Kasumi-1 (cell line): ENCODE results near the gene PHB1.
"Not testable (repeated sequence)": the region's sequence is repeated elsewhere in the genome, so short reads cannot be mapped to it uniquely, and the experiment has no call there.

Experiments
- DNase-seq, 2 experiments: peaks; one replicate each; lab custom pipeline; 2025; lab: John Stamatoyannopoulos, UW

The PHB1 gene

GRCh38 chr17:49439673-49440571 lies 25.2 kb upstream of the PHB1 start:
- no peak for DNase-seq

GRCh38 chr17:49439305-49439672 lies 24.6 kb upstream of the PHB1 start:
- no peak for DNase-seq

GRCh38 chr17:49438436-49439278 lies 24.0 kb upstream of the PHB1 start:
- DNase-seq, result peak in 1 of 2 experiments; percentile 24

GRCh38 chr17:49437696-49438435 lies 23.2 kb upstream of the PHB1 start:
- DNase-seq, result no peak

- DNase-seq, result no peak
These were observed 21.5 kb upstream of the PHB1 start for GRCh38 chr17:49436174-49436573.

- no peak for DNase-seq
These were observed 21.0 kb upstream of the PHB1 start for GRCh38 chr17:49435671-49436029.

GRCh38 chr17:49434821-49435670 lies 20.4 kb upstream of the PHB1 start:
- peak; percentile 55 to 66 for DNase-seq

GRCh38 chr17:49433000-49433694 lies 18.5 kb upstream of the PHB1 start:
- no peak for DNase-seq

GRCh38 chr17:49431743-49432142 lies 17.1 kb upstream of the PHB1 start:
- no peak for DNase-seq

- DNase-seq, result no peak
These were observed 10.3 kb upstream of the PHB1 start for GRCh38 chr17:49425004-49425286.

- not testable (repeated sequence) for DNase-seq
These were observed 9.8 kb upstream of the PHB1 start for GRCh38 chr17:49424276-49425003.

- no peak for DNase-seq
These were observed 8.0 kb upstream of the PHB1 start for GRCh38 chr17:49422714-49423113.

GRCh38 chr17:49419761-49420160 lies 5.1 kb upstream of the PHB1 start:
- DNase-seq, result not testable (repeated sequence)

- DNase-seq, result not testable (repeated sequence)
These were observed 4.4 kb upstream of the PHB1 start for GRCh38 chr17:49418754-49419740.

- no peak for DNase-seq
These were observed 436 bp downstream of the PHB1 start for GRCh38 chr17:49414271-49414621.

- peak; percentile 27 to 31 for DNase-seq
These were observed 5.6 kb downstream of the PHB1 start for GRCh38 chr17:49409066-49409465.

- DNase-seq, result peak; percentile 86 to 87
These were observed 6.6 kb downstream of the PHB1 start for GRCh38 chr17:49407981-49408501.

GRCh38 chr17:49407086-49407485 lies 7.6 kb downstream of the PHB1 start:
- DNase-seq, result no peak
